ENCODE results near the gene PLCB1. TPM values are rescaled to one million over a fixed set of nuclear protein-coding genes. Genes with fewer than 3 reads are reported as not detected.

PLCB1 gene
- total RNA-seq, 1 experiment from 2014 or later = 11.3 TPM

- TF ChIP-seq ZNF425 (CRISPR knock-in tag; conservative IDR thresholded peaks at IDR 0.05) (no peak), ZNF512 (CRISPR knock-in tag; IDR thresholded peaks at IDR 0.05; ENCODE audit: borderline replicate concordance) (no peak), ZSCAN18 (CRISPR knock-in tag; IDR thresholded peaks at IDR 0.05) (no peak), RORB (CRISPR knock-in tag; IDR thresholded peaks at IDR 0.05) (no peak)
These were observed 23.2 kb downstream of the PLCB1 start (continued) for GRCh38 chr20:8155229-8155628.

- DNase-seq (ENCODE audit: low spot score) (no peak), ATAC-seq (no peak)
- H3K27me3 Mint-ChIP-seq (ENCODE audit: low read depth) = no peaks in the 10 kb centered on the region; the same call in 1 of the 2 replicates
- peaks cover 23% of the 10 kb centered on the region for H3K36me3 Mint-ChIP-seq
- H3K9me3 Mint-ChIP-seq = peaks cover 28% of the 10 kb centered on the region
- H3K27ac Mint-ChIP-seq = no peak overlapping the region
- no peak overlapping the region for H3K4me3 Mint-ChIP-seq
- peaks cover 10% of the 10 kb centered on the region for H3K4me1 Mint-ChIP-seq
- no peak for TF ChIP-seq SMAD3 (CRISPR knock-in tag; IDR thresholded peaks at IDR 0.05; ENCODE audit: borderline replicate concordance)
- TF ChIP-seq JUN (CRISPR knock-in tag; IDR thresholded peaks at IDR 0.05) = no peak
- no peak for TF ChIP-seq USF1 (CRISPR knock-in tag; IDR thresholded peaks at IDR 0.05)
- TF ChIP-seq RELA (CRISPR knock-in tag; IDR thresholded peaks at IDR 0.05; ENCODE audit: borderline replicate concordance) = no peak
- no peak for TF ChIP-seq ERG (CRISPR knock-in tag; IDR thresholded peaks at IDR 0.05)
- no peak for TF ChIP-seq ATF1 (CRISPR knock-in tag; IDR thresholded peaks at IDR 0.05)
- no peak for TF ChIP-seq ZBTB43 (CRISPR knock-in tag; IDR thresholded peaks at IDR 0.05)
- TF ChIP-seq E2F5 (CRISPR knock-in tag; IDR thresholded peaks at IDR 0.05) = no peak
- ChIA-PET POLR2A (no interaction called here), CTCF (no interaction called here)
These were observed 23.7 kb downstream of the PLCB1 start for GRCh38 chr20:8155812-8156211.

All from WTC11 (cell line).